ENCODE data around the gene TUSC2. TPM values are rescaled to one million over a fixed set of nuclear protein-coding genes. Genes with fewer than 3 reads are reported as not detected.
A peak's percentile ranks its signal among the peaks of the same experiment; 100 is the strongest.

TUSC2 gene
- total and polyA plus RNA-seq, 12 donors = 23.7 to 59.1 (median 27.0) TPM

DNA sequence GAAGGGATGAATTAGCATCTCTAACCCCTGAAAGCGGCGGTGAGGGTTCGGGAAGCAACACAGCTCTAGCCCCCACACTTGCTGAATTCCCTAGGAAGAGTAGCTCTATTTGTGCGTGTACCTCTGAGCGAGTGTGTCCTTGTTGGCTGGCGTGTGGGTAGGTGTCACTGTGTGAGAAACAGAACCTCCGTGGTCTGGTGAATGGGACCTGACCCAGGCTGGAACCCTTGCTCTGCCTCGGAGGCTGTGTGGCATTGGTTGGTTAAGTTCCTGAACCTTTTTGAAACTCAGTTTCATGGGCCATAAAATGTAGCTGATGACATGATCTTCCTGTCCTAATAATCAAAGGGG lies 31.7 kb upstream of the TUSC2 start:
- Histone ChIP-seq H3K27ac (peak overlapping the region in 3 of 10 donors; percentile 55 to 95 (median 94)), H3K4me3 (peak overlapping the region in 6 of 10 donors; percentile 81 to 98 (median 90)), H3K27me3 (no peaks in the 10 kb centered on the region), H3K4me1 (peaks cover 28 to 54% (median 43%) of the 10 kb centered on the region in 9 donors), H3K9me3 (no peaks in the 10 kb centered on the region), H3K36me3 (peaks cover 0 to 37% (median 6%) of the 10 kb centered on the region in 9 donors)
- ATAC-seq (peak in 1 of 8 donors; percentile 4), DNase-seq (no peak)
- TF ChIP-seq, protein P1, sequence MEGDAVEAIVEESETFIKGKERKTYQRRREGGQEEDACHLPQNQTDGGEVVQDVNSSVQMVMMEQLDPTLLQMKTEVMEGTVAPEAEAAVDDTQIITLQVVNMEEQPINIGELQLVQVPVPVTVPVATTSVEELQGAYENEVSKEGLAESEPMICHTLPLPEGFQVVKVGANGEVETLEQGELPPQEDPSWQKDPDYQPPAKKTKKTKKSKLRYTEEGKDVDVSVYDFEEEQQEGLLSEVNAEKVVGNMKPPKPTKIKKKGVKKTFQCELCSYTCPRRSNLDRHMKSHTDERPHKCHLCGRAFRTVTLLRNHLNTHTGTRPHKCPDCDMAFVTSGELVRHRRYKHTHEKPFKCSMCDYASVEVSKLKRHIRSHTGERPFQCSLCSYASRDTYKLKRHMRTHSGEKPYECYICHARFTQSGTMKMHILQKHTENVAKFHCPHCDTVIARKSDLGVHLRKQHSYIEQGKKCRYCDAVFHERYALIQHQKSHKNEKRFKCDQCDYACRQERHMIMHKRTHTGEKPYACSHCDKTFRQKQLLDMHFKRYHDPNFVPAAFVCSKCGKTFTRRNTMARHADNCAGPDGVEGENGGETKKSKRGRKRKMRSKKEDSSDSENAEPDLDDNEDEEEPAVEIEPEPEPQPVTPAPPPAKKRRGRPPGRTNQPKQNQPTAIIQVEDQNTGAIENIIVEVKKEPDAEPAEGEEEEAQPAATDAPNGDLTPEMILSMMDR (IDR thresholded peaks at IDR 0.05) = no peak
- WGBS, 2 donors = 21 to 24% methylated on average over 8 of the region's 8 CpGs
- intact Hi-C loops (cut with DNase I) = loop anchor here in 2 of 10 donors (1.0 to 5.0 kb wide), 2 partner anchors 31 to 253 kb away; partner anchors contain the start of gene CISH (in 1 of the 2)

DNA sequence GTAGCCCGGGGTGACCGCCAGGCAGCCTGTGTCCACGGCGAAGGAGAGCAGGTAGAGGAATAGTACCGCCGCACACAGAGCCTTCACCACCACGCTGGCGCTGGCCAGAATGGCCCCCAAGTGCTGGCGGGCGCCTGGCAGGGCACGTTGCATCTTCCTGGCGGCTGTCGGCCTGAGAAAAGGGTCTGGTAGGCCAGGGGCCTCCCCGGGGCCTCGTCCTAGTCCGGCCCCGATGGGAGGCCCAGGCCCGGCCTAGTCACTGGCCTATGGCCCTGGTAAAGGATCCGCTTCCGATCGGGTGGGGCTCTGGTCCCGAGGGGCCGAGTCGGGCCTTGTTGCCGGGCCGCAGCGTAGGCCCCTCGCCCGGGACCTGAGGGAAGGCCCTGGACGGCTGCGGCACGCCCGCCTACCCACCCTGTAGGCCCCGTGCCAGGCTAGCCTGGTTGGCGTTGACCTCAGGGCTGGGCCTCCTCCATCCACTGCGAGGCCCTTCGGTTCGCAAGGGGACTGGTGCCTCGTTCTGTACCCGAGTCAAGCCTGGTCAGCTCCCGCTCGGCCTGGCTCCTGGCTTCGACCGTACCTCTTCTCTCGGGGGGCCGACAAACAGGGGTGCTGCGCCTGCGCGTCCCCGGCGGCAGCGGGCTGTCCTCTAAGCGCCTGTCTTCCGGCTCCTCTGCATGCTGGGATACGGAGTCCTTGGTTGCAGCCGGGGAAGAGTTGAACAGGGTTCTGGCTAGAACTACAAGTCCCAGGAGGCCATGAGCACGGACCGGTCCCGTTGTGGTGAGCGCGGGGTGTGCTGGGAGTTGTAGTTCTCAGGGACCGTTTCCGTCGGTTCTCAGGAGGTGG lies 31.1 kb upstream of the TUSC2 start, which contains the start of gene TMEM115:
TMEM115 (minus strand) TSS at position 611 of the 849 bp plus-strand sequence; CDS start at position 153, 458 bp downstream.
- DNase-seq (peak; percentile 93 to 99), ATAC-seq (peak; percentile 96 to 99 (median 97))
- TF ChIP-seq, protein P1 (IDR thresholded peaks at IDR 0.05) = no peak
- H3K4me1 ChIP-seq = peaks cover 28 to 49% (median 42%) of the 10 kb centered on the region in 9 donors
- H3K27ac ChIP-seq = peak within 1 kb of the TSS; percentile 88 to 98 (median 94)
- intact Hi-C loops (cut with DNase I) = loop anchor here in 2 of 10 donors (1.0 to 5.0 kb wide), 2 partner anchors 31 to 253 kb away; partner anchors contain the start of gene CISH (in 1 of the 2)
- H3K9me3 ChIP-seq = no peaks in the 10 kb centered on the region
- WGBS, 2 donors = 0% methylated on average over 64 of the region's 64 CpGs
- no peaks in the 10 kb centered on the region for H3K27me3 ChIP-seq
- peak within 1 kb of the TSS; percentile 76 to 100 (median 91) for H3K4me3 ChIP-seq
- H3K36me3 ChIP-seq = peaks cover 0 to 43% (median 11%) of the 10 kb centered on the region in 9 donors

DNA sequence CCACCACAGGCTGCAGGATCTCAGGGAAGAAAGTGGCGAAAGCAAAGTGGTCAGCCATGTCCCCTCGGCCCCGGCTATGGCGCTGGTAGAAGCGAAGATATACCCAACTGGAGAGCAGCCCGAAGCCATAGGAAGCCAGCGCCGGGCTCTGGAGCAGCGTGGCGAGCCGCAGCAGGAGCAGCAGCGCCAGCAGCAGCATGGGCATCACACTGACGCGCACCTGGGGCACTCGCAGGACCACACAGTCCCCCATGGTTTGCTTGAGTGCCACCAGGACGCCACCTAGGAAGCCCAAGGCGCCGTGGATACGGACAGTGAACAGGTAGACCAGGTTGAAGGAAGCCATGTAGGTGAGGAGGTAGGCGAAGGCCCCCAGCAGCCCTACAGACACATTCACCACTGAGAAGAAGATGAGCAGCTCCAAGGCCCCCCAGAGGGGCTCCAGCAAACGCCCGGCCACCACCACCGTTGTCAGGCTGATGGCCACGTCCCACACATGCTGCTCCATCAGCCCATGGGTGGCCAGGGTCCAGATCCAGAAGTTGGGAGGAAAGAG lies 30.4 kb upstream of the TUSC2 start:
- Histone ChIP-seq H3K27me3 (no peaks in the 10 kb centered on the region), H3K9me3 (no peaks in the 10 kb centered on the region), H3K36me3 (peaks cover 0 to 50% (median 18%) of the 10 kb centered on the region in 9 donors), H3K4me3 (peak overlapping the region; percentile 76 to 100 (median 91)), H3K4me1 (peaks cover 28 to 50% (median 42%) of the 10 kb centered on the region in 9 donors), H3K27ac (peak overlapping the region; percentile 88 to 98 (median 94))
- no peak for DNase-seq
- ATAC-seq = peak in 1 of 8 donors; percentile 0
- WGBS, 2 donors = 42 to 54% methylated on average over 24 of the region's 24 CpGs
- intact Hi-C loops (cut with DNase I) = loop anchor here in 1 of 10 donors (5.0 kb wide), 1 partner anchor 254 kb away; the partner anchor contains the start of gene CISH
- TF ChIP-seq, protein P1 (IDR thresholded peaks at IDR 0.05) = no peak

DNA sequence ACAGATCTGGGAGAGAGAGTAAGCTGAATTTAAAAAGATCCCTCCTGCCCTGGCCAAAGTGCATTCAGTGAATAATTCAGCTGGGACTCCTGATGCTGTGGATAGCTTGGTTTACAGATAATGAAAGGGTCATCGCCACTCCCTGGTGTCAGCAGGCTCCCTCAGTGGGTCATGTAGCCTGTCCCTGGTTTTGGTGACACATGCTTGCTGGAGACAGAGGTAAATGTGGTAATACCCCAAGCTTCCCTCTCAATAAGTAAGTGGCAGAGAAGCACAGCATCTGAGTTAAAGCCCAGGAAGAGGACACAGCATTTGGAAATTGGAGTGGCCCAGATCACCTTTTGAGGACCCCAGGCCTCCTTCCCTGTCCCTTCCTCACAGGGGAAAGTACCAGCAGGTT lies 29.5 kb upstream of the TUSC2 start:
- Histone ChIP-seq H3K4me1 (peaks cover 28 to 55% (median 42%) of the 10 kb centered on the region in 9 donors), H3K36me3 (peaks cover 0 to 58% (median 23%) of the 10 kb centered on the region in 9 donors), H3K9me3 (no peaks in the 10 kb centered on the region), H3K4me3 (peak overlapping the region; percentile 76 to 100 (median 91)), H3K27ac (peak overlapping the region in 7 of 10 donors; percentile 31 to 98 (median 96)), H3K27me3 (no peaks in the 10 kb centered on the region)
- no peak for DNase-seq
- TF ChIP-seq, protein P1 (IDR thresholded peaks at IDR 0.05) = no peak
- intact Hi-C loops (cut with DNase I) = loop anchor here in 1 of 10 donors (5.0 kb wide), 1 partner anchor 255 kb away; the partner anchor contains the start of gene CISH
- no peak for ATAC-seq
- 45 to 58% methylated on average over 1 of the region's 1 CpG for WGBS, 2 donors
